DMS 273 treated with DMSO at 0.1 percent for 48 hours (cell line): ENCODE data around the gene AGAP1.

ENCODE experiments used
- DNase-seq: peaks from one replicate; lab custom pipeline; 2025; lab: John Stamatoyannopoulos, UW

Gene AGAP1

DNA sequence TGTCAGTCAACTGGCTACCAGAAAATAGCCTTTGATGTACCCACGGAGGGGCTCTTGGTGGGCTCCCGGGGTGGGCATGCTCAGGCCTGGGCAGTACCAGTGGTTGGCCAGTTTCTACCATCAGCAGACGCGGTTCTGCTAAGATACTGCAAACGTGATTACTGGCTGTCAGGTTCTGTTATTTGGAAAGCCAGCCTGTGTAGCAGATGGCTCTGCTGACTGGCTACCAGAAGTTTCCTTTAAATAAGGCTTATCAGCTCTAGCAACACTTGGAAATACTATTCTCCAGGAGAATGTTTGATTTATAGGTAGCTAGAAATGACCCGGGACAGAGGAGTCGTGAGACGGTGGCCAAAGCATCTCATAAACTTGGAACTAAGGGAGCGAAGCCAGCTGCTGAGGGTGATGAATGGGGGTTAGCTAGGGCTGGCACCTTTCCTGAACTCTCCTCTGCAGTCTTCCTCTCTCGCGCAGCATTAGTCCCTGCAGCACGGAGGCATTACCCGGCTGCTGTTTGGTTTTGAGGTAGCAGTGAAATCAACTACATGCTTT lies 171.9 kb downstream of the AGAP1 start:
- peak; percentile 85 for DNase-seq

DNA sequence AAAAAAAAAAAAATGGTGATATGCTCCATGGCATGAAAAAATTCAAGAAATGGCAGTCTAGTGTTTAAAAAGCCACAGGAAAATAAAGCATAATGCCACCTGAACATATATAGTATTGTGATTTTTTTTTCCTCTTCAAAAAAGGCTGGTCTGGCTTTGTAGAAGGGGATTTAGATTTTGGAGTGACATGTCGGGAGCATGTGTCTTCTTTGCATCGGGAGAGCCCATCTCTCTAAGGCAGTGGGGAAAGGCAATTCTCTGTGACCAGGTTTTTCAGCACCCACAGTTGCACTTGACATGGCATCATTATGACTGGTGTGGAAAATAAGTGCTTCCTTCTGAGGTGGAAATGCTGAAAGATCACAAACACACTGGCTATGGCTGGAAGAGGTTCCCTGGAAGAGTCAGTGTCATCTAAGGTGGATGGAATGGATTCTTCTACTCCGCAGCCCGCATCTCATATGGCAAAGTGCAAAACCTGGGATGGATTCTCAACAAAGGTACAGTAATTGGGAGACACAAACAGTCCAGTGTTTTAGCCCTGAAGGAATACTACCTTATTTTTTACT lies 172.5 kb downstream of the AGAP1 start:
- peak; percentile 77 for DNase-seq

DNA sequence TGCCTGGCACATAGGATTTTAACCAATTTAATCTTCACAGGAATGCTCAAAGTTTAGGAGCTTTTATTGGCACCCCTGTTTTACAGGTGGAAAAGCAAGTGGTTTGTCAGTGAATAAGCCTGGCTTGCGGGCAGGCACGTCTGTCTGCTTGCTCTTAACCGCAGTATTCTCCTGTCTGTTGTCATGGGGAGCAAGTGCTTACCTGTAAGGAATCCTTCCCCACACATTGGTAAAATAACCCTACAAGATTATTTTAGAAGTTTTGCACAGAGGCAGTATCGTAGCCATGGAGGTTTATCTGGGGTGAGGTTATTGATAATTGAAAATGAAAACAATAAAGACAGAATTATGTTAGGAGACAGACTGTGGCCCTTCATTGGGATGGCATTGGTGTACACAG lies 174.9 kb downstream of the AGAP1 start:
- no peak for DNase-seq

DNA sequence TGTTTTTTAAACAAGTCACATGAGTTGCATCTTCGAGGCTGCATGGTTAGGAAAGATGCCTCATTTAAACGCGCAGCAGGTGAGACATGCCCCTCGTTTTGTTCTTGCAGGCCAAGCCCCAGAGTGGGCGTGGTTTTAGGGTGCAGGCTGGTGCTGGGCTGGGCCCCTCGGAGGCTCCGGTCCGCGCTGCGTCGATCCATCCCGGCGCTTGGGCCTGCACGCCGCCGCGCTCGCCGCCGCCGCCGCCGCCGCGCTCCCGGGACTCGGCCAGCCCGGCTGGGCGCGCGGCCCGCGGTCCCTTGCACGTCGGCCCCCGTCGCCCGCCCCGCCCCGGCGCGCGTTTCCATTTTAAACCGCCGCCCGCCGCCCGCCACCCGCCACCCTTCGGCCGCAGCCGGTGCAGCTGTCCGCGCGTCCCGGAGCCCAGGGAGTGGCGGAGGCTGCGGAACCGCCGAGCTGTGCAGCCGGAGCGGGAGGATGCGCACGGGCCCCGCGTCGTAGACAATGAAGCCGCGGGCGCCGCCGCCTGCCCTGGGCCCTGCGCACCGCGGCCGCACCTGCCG lies 175.5 kb downstream of the AGAP1 start:
- no peak for DNase-seq

DNA sequence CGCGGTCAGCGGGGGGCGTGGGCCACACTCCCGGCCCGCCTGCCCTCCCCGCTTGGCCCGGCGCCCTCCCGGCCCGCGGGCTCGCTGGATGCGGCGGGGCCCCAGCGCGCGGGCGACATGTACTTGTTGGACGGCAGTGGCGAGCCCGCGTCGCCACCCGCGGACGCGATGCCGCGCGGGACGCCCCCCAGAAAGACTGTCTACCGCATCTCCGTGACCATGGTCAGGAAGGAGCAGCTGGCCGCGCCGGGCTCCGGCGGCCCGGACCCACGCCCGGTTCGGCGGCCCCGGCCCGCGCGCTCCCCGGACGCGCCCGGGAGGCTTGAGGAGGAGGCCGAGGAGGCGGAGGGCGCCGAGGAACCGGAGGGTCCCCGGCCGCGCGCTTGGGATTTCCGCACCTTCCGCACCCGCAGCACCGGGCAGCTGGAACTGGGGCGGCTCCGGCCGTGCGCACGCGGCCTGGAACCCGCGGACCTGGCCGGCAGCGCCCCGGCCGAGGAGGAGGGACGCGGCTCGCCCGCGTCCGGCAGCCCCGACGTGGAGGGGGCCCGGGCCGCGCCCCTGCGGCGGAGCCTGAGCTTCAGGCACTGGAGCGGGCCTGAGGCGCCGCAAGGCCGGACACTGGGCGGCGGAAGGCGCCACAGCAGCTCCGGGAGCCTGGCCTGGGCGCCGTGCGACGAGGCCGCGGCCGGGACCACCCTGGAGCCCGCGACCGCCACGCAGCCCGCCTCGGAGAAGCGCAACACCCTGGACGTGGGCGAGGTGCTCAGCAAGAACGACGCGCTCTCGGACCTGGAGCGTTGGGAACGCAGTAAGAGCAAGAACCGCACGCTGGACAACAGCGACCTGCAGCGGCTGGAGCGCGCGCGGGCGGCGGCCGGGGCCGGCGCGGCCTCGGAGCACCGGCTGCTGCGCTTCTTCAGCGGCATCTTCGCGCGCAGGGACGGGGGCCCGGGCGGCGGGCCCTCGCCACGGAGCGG lies 176.4 kb downstream of the AGAP1 start:
- no peak for DNase-seq

DNA sequence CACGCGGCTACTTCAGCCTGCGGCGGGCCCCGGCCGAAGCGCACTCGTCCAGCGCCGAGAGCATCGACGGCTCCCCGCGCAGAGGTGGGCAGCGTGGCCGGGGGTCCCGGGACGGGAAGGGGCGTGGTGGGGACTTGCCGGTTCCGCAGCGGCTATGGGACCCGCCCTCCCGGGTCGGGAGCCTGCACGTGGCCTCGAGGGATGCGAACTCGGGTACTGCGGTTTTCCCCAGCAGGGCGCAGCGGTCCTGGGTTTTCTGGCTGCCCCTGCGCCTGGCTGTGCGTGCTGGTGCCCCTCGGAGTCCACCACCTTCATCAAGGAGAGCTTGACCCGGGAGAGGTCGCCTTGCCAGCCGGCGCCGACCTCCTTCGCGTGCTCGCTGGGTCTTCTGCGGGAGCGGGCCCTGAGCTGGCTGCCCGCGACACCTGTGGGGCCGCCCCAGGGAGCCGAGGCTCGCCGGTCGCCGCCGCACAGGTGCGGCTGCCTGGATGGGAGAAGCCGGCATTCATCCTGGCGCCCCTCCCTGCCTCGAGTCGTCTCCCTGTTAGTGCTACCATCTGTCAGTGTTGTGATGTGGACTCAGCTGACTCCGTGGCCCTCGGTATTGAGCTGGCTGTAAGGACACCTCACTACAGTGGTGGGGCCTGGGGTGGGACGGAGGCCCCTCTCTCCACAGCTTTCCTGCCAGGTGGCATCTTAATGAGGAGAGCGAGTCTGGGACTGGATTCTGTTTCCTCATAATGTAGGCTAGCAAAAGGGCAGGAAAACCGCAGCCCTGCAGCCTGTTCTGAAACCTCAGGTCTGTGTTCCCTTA lies 177.3 kb downstream of the AGAP1 start:
- DNase-seq, result peak; percentile 18

DNA sequence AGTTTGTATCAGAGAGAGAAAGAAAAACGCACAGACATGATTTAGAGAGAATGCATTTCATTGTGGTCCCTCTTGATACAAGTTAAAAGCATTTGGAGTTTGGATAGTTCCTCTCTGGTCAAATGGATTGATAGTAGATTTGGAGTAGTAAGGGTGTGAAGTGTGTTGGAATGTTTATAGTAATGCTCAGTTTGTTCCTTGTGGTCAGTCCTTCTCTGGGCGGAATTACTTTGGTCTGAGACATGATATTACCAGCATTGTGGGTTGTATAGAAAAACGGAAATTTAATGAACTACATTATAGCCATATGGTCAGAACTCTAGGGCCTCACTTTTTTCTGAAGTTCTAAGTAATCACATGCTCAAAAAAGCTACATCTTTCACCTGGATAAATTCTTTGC lies 178.9 kb downstream of the AGAP1 start:
- no peak for DNase-seq

DNA sequence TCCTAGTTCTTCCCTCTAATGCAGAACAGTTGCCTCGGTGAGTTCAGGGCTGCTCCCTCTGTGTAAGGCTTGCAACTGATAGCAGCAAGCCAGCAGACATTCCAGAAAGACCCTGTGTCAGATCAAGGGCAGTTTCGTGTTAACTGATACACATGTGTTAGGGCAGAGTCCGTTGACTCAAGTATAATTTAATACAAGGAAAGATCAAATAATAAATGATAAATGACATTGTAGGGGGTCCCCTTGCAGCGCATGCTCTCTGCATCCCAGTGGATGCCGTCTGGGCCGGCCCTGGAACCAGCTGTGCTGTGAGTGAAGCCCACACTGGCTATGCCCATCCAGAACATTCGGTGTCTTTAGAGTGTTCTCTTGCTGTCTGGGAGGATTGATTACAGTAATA lies 180.3 kb downstream of the AGAP1 start:
- DNase-seq, result no peak

DNA sequence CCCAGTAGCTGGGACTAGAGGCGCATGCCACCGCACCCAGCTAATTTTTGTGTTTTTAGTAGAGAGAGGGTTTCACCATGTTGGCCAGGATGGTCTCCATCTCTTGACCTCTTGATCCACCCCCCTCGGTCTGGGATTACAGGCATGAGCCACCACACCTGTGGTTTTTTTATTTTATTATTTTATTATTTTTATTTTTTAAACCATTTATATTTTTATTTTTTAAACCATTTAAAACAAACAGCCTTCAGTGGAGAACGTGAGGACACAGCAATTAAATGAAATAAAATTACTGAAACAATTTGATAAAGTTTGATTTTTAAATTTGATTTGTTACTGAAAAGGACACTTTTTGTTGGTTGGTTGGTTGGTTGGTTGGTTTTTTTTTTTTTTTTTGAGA lies 181.0 kb downstream of the AGAP1 start:
- no peak for DNase-seq

DNA sequence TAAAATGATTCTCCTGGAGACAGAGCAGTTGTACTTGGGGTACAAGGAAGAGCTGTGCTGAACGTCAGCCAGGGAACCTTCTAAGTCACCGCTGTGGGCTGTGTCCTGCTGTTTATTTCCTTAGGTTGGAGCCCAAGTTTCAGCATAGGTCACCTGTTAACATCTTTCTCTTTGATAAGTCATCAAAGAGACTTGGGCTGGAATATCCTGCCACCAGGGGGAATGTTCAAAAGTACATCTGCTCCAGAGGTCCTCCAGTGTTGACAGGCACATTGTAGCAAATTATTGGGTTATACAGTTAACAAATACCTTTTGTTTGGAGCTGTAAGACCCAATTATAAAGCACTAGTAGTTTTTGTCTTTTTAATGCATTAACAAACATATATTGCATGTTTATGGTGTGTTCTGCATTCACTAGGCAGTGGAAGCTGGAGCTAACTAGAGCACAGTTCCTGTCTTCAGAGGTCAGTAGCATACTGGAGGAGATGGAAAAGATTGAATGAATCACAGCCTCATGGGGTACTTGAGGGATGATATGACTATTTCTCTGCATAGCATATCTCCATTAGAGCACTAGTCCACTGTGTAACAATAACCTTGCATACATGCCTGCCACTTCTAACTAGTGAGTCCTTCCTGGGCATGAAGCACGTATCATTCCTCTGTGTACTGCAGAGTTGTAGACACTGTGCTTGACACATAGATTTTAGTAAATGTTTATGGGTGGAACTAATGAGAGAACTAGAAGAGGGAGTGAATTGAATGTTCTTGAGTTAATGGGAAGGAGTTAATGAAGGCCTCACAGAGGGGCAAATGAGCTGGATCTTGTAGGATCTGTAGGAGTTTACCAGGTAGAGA lies 182.1 kb downstream of the AGAP1 start:
- DNase-seq, result no peak

DNA sequence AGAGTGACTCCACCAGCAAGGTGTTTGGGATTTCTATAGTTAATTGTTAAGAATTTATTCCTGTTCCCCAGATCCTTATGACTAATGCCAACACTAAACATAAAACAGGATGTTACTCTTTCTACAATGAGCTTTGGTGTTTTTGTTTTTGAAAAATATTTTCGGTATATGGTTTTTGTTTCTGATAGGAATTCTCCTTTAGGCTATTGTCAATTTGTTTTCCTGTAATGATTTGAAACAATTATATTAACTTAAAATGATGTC lies 182.6 kb downstream of the AGAP1 start:
- no peak for DNase-seq

DNA sequence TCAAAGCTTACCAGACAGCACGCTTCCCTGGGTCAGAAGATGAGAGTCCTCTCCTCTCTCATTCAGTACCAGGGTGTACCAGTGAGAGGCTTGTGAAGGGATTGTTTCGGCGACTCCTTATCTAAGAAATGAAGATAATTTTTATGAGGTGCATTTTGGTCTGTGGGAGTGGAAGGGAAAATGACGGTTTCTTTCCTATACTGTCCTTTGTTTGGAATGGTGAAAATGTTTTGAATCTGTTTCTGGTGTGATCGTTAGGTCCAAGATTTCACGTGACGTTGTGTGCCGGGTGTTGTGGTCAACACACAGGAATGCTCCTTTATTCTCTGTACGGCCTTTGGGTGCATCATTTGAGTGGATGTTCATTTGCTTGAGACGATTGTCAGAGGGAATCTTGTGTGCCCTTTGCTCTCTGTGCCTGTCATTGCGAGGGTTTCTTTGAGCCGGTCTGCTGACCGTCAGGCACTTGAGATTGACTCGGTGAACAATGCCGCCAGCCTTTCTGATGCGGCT lies 183.5 kb downstream of the AGAP1 start:
- DNase-seq, result no peak

DNA sequence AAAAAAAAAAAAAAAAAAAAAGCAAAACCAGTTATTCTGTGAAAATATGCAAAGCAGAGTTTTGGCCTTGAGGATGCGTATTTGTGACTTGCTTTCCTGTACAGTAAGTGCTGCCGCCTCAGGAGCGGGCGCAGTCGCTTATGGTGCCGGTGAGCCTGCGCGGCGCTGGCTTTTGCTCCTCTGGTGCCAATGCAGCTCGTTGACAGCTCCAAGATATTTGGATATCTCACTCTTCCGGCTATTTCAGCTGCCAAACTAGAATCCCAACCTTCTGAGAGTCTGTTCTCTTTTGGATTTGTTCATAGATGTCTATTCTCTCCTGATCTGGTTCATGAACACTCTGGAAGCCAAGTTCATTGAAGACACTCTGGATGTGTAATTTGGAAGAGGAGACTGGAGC lies 184.1 kb downstream of the AGAP1 start:
- DNase-seq, result no peak

DNA sequence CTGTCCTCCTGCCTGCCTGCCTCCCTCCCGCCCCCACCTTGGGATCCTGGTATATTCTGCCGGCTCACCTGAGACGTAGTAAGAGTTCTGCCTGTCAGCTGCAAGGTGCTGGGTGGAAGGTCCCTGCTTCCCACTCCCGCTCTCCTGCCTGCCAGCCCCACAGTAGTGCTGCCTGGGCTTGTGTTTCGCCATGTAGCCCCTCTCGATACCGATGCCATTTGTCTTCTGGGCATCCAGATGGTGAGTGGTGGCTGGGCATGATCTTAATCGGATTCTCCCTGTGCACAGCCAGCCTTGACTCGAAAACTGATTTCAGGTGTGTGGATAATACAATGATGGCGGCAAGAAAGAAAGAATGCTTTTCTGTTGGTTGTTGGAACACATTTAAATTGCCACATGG lies 184.9 kb downstream of the AGAP1 start:
- no peak for DNase-seq

DNA sequence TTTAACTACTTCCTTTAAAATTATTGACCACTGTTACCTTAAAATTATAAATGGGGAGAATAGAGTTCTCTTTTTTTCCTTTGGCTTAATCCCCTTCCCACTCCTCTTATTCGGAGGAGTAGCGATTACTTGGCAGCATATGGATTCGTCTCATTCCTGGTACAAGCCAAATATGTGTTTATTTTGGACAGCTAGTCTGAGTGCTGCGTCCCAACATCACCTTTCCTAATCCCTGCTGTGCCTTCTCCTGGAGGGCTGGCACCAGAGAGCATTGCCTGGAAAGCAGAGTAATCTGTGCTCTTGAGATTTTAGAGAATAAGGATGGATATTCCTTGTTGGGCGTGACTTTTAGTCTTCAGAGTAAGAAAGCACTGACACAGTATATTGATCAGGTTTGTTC lies 185.6 kb downstream of the AGAP1 start:
- no peak for DNase-seq

DNA sequence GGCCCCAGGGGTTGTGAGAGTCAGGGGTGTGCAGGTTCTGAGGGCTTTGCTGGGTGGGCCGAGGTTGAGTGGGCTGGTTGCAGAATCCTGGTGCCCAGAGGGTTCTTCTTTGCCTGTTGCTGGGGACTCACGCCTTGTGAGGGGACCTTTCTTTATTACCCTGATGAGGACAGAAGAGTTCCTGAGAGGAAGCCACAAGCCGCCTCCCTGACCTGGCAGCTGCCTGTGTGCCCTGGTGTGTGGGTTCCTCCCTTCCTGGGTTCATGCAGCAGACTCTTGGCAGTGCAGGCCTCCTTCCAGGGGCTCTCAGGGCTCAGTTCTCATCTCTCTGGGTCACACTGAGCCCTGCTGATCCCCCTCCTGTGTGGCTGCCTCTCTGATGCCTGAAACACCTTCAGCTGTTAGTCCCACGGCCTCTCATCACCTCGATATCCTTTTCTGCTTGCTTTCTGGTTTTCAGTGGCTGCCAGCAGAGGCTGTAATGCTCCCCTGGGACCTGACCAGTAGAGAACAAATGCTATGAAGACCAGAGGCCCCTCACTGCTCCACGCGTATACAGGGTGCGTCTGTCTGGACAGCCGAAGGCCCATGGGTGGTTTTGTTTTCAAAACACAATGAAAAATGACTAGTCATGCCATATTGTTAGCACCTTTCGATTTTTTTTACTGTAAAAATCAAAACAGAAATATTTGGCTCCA lies 191.3 kb downstream of the AGAP1 start:
- DNase-seq, result no peak

DNA sequence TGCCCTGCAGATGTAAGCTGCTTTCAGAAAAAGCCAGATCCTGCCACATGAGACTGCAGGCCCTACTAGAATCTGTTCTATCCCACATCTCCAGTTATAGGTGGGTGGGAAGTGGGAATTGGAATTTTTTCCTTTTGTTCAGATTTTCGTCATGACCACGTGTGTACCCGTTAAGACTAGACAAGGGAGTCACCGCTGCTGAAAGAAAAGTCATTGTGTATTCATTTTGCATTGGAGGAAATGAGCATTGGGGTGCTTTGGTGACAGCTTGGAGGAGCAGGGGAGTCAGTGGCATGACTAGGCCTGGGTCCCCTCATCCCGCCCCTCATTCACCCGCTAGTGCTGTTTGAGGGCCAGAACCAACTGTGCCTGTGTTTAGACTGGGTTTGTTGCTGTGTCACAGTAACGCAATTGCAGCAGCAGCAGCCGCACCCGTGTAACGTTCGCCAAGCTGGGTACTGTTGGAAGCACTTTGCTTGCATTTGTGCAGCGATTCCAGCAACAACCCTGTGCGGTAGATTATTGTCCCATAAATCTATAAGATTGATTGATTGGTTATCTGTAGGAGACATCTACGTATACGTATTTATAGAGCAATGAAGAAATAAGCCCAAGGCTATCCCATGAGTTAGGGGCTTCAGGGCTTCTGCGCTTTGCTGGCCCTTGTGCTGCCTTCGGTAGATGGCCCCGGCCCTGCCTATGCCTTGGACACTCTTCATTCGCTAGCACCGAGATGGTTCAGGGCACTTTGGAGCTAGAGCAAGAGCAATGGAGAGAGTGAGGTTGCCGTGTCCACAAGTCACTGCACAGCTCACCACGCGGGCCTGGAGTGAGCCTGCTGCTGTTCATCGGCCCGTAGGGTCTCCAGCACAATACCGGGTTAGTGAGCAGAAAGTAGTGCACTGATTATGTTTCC lies 194.9 kb downstream of the AGAP1 start:
- DNase-seq, result no peak

DNA sequence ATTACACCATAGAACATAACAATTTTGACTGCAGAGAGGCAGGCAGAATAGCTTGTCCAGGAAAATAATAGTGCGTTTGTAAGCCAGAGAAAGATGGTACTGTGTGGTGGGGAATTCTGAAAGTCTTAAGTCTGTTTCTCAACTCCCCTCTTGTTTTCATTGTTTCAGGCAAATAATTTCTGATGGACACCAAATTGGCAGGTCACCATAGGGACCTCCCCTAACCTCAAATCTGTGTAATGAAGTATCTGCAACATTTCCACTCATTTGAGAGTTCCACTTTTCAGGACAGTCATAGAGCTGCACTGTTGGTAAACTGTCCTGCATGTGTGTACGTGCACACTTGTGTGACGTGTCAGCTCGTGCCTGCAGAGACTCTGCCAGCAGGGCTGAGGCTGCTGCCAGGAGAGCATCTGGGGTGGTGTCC lies 195.6 kb downstream of the AGAP1 start:
- no peak for DNase-seq

DNA sequence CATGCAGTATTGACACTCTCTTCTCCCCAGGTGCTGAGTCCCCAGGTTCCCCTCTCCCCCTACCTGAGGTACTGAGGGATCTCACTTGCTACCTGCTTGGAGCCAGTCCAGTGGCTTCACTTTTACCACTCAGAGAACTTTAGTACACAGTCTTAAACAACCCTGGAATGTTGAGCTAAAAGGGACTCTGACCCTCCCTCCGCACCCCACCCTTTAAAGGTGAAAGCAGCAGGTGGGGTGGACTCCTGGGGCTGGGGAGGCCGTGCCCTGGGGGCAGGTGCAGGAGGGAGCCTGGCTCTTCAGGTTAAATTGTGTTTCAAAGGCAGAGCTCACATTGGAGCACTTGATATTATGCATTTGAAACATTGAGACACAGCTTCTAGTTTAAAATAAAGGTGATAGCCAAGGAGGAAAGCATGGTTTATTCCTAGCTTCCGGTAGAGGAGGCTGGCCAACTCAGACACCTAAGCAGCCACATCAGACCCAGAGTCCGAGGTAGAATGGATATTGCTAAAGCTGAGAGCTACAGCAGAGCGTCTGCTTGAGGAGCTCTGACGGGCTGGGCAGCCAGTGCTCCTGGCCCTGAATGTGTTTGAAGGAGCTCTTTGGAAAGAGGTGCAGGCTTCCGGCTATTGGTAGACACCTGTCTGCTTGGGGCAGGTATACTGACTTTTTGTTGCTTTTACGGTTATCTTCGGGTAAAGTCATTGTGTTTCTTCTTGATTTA lies 196.4 kb downstream of the AGAP1 start:
- DNase-seq, result no peak
